Astrocyte of the spinal cord (primary cell): ENCODE measurements around the gene TRIOBP.

Experiments used
- DNase-seq: peaks from one replicate; pipeline ENCODE4 v3.0.0; 2011; ENCODE audit warnings: low read depth, low spot score
- H3K4me3 ChIP-seq: 2 replicates; pipeline ENCODE4 v1.5.1; 2011; ENCODE audit warnings: low read depth, mild to moderate bottlenecking, low read length, moderate library complexity
- CTCF ChIP-seq: IDR thresholded peaks from 2 replicates; pipeline ENCODE4 v1.5.1; 2012; ENCODE audit warnings: low read depth, mild to moderate bottlenecking, low read length, inconsistent platforms
- in situ Hi-C: cut with HindIII; loops from 2 replicates; pipeline ENCODE4 v1.10.0; 2017; ENCODE audit warnings: low sequenced_read_pairs

Gene TRIOBP

GRCh38 chr22:37820350-37820749 is 123.5 kb downstream of the TRIOBP start:
- H3K4me3 ChIP-seq, result no peak overlapping the region
- in situ Hi-C loops, result no loop called here
- no peak for DNase-seq
- no peak for TF ChIP-seq CTCF

- no peak for DNase-seq
- in situ Hi-C loops, result no loop called here
- TF ChIP-seq CTCF, result no peak
- no peak overlapping the region for H3K4me3 ChIP-seq
These were observed 125.4 kb downstream of the TRIOBP start for GRCh38 chr22:37822079-37822833.

GRCh38 chr22:37823134-37823985 is 126.5 kb downstream of the TRIOBP start, which contains the start of gene GALR3:
Gene GALR3, plus strand, starts transcription at chr22:37823382. Its CDS starts 25 bp downstream, at chr22:37823407.
- TF ChIP-seq CTCF, result no peak
- in situ Hi-C loops, result no loop called here
- DNase-seq, result no peak
- no peak within 1 kb of the TSS for H3K4me3 ChIP-seq

- DNase-seq, result no peak
- no peak for TF ChIP-seq CTCF
- in situ Hi-C loops, result no loop called here
- no peak overlapping the region for H3K4me3 ChIP-seq
These were observed 128.1 kb downstream of the TRIOBP start for GRCh38 chr22:37824674-37825641.
